Measurements from ENCODE around the gene TLCD4.

- no peak for TF ChIP-seq POLR2AphosphoS5 (IDR thresholded peaks at IDR 0.05; ENCODE audit: low read depth, low read length)
- TF ChIP-seq SIN3A (IDR thresholded peaks at IDR 0.05; ENCODE audit: borderline replicate concordance, insufficient read depth, low read length) = no peak
- TF ChIP-seq, protein P1, sequence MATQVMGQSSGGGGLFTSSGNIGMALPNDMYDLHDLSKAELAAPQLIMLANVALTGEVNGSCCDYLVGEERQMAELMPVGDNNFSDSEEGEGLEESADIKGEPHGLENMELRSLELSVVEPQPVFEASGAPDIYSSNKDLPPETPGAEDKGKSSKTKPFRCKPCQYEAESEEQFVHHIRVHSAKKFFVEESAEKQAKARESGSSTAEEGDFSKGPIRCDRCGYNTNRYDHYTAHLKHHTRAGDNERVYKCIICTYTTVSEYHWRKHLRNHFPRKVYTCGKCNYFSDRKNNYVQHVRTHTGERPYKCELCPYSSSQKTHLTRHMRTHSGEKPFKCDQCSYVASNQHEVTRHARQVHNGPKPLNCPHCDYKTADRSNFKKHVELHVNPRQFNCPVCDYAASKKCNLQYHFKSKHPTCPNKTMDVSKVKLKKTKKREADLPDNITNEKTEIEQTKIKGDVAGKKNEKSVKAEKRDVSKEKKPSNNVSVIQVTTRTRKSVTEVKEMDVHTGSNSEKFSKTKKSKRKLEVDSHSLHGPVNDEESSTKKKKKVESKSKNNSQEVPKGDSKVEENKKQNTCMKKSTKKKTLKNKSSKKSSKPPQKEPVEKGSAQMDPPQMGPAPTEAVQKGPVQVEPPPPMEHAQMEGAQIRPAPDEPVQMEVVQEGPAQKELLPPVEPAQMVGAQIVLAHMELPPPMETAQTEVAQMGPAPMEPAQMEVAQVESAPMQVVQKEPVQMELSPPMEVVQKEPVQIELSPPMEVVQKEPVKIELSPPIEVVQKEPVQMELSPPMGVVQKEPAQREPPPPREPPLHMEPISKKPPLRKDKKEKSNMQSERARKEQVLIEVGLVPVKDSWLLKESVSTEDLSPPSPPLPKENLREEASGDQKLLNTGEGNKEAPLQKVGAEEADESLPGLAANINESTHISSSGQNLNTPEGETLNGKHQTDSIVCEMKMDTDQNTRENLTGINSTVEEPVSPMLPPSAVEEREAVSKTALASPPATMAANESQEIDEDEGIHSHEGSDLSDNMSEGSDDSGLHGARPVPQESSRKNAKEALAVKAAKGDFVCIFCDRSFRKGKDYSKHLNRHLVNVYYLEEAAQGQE (IDR thresholded peaks at IDR 0.05; ENCODE audit: insufficient read depth in 1 of 2, low read depth in 2 of 2, low read length in 2 of 2) = no peak
Observed at GRCh38 chr1:95073446-95073845, 43.7 kb upstream of the TLCD4 start.

All from PFSK-1 (cell line).